Kidney epithelial cell (primary cell): ENCODE results near the gene EPM2AIP1. TPM values are rescaled to one million over a fixed set of nuclear protein-coding genes. Genes with fewer than 3 reads are reported as not detected.

Source experiments
- DNase-seq: peaks from one replicate; pipeline ENCODE4 v3.0.0-alpha.2; 2010; ENCODE audit warnings: low read depth
- H3K27me3 ChIP-seq: 2 replicates; pipeline ENCODE4 v1.6.0; 2011; ENCODE audit warnings: low read length; ENCODE audit not compliant: control insufficient read depth, insufficient read depth
- H3K36me3 ChIP-seq: 2 replicates; pipeline ENCODE4 v1.5.1; 2011; ENCODE audit warnings: low read length; ENCODE audit not compliant: control insufficient read depth, insufficient read depth
- H3K4me3 ChIP-seq: 2 replicates; pipeline ENCODE4 v1.5.1; 2011; ENCODE audit warnings: low read depth, mild to moderate bottlenecking, control low read depth, low read length
- total RNA-seq: library from RNA; depleted of rRNA; stranded (reverse); fragments of >200 nt; gene quantifications from 2 replicates; pipeline ENCODE4 v1.2.3, GENCODE V29; 2015
- TF ChIP-seq, protein P1 (sequence below): IDR thresholded peaks from 2 replicates; pipeline ENCODE4 v1.5.1; 2011; ENCODE audit warnings: mild to moderate bottlenecking, moderate library complexity, low read length, control low read depth, inconsistent platforms; ENCODE audit not compliant: insufficient read depth, poor library complexity, severe bottlenecking

The EPM2AIP1 gene
- total RNA-seq, 1 donor from 2014 or later: 5.7 TPM

DNA sequence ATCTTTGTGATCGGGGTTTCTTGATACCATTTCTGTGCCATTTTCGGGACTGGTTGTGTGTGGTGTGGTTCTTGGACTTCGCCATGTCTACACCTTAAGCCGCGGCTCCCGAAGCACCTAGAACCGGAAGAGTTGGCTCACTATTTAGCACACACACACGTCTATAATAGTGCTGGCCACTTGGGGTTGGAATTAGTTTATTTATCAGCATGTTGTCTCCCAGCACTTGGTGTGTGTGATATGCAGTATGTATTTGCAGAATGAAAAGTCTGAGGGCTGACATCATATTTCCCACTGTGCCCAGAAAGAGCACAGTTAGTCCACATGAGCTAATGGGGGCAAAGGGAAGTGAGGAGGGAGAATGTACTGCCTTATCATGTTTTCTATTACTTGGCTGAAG, 24.0 kb upstream of the EPM2AIP1 start:
- Histone ChIP-seq H3K27me3 (no peaks in the 10 kb centered on the region), H3K36me3 (peaks cover 4% of the 10 kb centered on the region), H3K4me3 (no peak overlapping the region)
- TF ChIP-seq, protein P1, sequence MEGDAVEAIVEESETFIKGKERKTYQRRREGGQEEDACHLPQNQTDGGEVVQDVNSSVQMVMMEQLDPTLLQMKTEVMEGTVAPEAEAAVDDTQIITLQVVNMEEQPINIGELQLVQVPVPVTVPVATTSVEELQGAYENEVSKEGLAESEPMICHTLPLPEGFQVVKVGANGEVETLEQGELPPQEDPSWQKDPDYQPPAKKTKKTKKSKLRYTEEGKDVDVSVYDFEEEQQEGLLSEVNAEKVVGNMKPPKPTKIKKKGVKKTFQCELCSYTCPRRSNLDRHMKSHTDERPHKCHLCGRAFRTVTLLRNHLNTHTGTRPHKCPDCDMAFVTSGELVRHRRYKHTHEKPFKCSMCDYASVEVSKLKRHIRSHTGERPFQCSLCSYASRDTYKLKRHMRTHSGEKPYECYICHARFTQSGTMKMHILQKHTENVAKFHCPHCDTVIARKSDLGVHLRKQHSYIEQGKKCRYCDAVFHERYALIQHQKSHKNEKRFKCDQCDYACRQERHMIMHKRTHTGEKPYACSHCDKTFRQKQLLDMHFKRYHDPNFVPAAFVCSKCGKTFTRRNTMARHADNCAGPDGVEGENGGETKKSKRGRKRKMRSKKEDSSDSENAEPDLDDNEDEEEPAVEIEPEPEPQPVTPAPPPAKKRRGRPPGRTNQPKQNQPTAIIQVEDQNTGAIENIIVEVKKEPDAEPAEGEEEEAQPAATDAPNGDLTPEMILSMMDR: no peak
- DNase-seq: no peak

DNA sequence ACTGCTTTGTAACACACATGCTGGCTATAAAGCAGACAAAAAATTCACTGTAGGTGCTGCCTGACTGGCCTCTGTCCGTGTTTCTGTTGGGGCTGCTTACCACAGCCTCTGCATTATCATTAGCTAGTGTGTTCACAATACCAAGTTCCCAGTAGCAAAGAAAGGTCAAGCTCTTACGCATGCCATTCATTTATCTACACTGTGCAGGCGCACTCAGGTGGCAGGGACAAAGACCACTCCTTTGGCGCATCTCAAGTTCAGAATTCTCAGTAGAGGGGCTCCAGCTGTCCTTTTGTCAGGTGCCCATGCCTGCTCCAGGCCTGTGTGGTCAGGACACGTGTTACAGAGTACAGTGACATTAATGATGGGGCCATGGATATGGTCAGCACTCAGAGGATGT, 22.7 kb upstream of the EPM2AIP1 start:
- no peaks in the 10 kb centered on the region for H3K27me3 ChIP-seq
- H3K4me3 ChIP-seq: no peak overlapping the region
- H3K36me3 ChIP-seq: peaks cover 5% of the 10 kb centered on the region
- TF ChIP-seq, protein P1: no peak
- DNase-seq: no peak

DNA sequence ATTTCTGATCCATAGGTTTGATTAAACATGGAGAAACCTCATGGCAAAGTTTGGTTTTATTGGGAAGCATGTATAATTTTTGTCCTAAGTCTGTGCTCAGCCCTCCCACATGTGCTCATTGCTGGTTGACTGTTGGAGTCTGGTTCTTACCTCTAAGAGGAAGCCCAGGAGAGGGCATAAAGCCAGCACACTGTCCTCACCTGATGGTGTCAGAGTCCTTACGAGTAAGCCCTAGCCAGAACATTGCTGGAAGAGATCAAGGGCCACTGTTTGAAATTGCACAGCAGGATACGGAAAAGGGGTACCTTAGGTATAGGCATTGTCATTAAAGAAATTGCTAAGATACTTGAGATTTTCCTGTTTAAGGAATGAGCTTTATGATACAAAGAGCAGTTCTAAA, 21.7 kb upstream of the EPM2AIP1 start:
- no peaks in the 10 kb centered on the region for H3K27me3 ChIP-seq
- no peak for DNase-seq
- H3K4me3 ChIP-seq: no peak overlapping the region
- TF ChIP-seq, protein P1: no peak
- H3K36me3 ChIP-seq: peaks cover 5% of the 10 kb centered on the region

DNA sequence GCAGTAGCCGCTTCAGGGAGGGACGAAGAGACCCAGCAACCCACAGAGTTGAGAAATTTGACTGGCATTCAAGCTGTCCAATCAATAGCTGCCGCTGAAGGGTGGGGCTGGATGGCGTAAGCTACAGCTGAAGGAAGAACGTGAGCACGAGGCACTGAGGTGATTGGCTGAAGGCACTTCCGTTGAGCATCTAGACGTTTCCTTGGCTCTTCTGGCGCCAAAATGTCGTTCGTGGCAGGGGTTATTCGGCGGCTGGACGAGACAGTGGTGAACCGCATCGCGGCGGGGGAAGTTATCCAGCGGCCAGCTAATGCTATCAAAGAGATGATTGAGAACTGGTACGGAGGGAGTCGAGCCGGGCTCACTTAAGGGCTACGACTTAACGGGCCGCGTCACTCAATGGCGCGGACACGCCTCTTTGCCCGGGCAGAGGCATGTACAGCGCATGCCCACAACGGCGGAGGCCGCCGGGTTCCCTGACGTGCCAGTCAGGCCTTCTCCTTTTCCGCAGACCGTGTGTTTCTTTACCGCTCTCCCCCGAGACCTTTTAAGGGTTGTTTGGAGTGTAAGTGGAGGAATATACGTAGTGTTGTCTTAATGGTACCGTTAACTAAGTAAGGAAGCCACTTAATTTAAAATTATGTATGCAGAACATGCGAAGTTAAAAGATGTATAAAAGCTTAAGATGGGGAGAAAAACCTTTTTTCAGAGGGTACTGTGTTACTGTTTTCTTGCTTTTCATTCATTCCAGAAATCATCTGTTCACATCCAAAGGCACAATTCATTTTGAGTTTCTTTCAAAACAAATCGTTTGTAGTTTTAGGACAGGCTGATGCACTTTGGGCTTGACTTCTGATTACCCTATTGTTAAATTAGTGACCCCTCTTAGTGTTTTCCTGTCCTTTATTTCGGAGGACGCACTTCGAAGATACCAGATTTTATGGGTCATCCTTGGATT, 674 bp upstream of the EPM2AIP1 start, which contains the start of gene MLH1:
TSS of gene MLH1 (plus strand) at position 193 of the 958 bp plus-strand sequence. CDS start at position 223, 30 bp downstream.
- DNase-seq: peak; percentile 100
- Histone ChIP-seq H3K4me3 (peak within 1 kb of the TSS; percentile 77), H3K36me3 (no peaks in the 10 kb centered on the region), H3K27me3 (no peaks in the 10 kb centered on the region)
- TF ChIP-seq, protein P1: no peak

DNA sequence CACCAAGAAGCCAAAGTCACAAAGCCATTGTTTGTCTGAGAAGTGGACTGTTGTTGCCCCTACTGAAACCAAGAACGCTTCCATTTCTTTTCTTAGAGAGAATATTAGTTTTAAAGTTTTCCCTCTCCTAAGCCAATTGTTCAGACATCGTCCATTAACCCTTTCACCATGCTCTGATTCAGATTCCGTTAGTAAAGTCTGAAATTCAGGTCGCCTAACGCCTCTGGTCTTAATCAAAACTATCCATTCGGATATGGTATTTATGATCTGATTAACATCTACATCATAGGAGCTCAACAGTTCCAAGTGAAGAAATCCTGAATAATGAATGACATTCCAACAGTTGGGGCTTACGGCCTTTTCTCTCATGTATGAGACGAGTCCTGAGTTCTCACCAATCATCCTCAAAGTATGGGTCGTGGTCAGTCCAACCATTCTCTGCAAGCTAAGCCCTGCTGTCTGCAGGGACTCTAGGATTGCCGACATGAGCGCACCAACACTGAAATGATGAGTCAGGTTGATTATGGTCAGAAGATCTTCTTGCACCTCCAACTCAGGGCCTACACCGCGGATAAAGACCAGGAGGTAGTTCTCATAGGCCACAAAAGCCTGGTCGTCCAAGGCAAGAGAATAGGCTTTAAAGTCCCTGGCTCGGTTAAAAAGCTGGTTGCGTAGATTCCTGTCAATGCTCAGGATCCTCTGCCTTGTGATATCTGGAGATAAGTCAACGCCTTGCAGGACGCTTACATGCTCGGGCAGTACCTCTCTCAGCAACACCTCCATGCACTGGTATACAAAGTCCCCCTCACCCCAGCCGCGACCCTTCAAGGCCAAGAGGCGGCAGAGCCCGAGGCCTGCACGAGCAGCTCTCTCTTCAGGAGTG, 767 bp downstream of the EPM2AIP1 start:
- TF ChIP-seq, protein P1: no peak
- Histone ChIP-seq H3K36me3 (peaks cover 1% of the 10 kb centered on the region), H3K27me3 (no peaks in the 10 kb centered on the region), H3K4me3 (peak overlapping the region; percentile 56)
- peak; percentile 7 for DNase-seq
